GM20000 (cell line): ENCODE results near the gene CYP39A1.

Experiments
- DNase-seq: peaks from one replicate; pipeline ENCODE4 v3.0.0; 2012; ENCODE audit warnings: low spot score
- CTCF ChIP-seq: IDR thresholded peaks from 2 replicates; pipeline ENCODE4 v1.5.1; 2012; ENCODE audit warnings: mild to moderate bottlenecking, control low read depth; ENCODE audit errors: extremely low read depth, missing control alignments

The CYP39A1 gene

GRCh38 chr6:46688117-46688965 lies 35.7 kb upstream of the CYP39A1 start:
- no peak for TF ChIP-seq CTCF
- no peak for DNase-seq

DNA sequence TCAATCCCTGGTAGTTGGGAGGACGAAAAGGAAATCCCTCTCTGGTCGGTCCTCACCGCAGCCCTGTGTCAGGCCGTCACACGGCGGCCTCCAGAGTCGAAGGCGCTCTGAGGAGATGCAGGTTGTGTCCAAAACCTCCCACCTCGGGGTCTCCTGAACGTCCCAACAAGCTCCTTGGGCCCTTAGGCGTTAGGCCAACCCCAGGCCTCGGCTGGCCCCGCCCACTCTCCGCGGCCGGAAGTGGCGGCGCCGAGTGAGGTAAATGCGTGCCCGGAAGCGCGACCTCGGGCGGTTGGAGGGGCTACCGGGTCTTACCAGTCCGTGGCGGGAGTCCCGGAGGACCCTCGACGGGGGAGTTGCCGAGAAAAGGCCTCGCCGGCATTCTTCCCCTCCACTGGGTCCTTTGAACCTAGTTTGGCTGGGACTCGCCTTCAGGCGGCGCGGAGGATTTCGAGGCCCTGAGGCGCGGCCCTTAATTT lies 35.0 kb upstream of the CYP39A1 start, which contains the start of gene TDRD6:
Gene TDRD6 (plus strand): TSS at position 267 of the 479 bp plus-strand sequence. CDS start 244 bp downstream, outside the sequence.
- no peak for DNase-seq
- TF ChIP-seq CTCF: no peak

- TF ChIP-seq CTCF: no peak
- DNase-seq: no peak
Measured at GRCh38 chr6:46684771-46685170, 32.2 kb upstream of the CYP39A1 start.

DNA sequence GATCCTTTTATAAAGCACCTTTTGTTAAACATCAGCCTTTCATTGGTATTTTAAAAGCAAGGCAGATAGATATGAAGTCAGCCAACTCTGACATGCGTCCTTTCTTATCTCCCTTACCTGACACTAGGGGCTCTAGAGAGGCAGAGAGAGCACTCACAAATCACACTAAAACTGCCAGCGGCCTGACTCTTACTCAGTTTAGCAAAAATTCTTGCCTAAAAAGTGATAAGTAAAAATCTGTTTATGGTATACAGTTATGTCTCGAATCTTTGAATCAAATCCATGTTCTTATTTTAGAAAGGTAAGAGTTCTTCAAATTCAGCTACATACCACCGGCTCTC lies 24.7 kb upstream of the CYP39A1 start:
- DNase-seq: no peak
- no peak for TF ChIP-seq CTCF

GRCh38 chr6:46676604-46677313 lies 24.1 kb upstream of the CYP39A1 start:
- TF ChIP-seq CTCF: no peak
- no peak for DNase-seq

GRCh38 chr6:46674410-46674809 lies 21.8 kb upstream of the CYP39A1 start:
- TF ChIP-seq CTCF: no peak
- DNase-seq: no peak

DNA sequence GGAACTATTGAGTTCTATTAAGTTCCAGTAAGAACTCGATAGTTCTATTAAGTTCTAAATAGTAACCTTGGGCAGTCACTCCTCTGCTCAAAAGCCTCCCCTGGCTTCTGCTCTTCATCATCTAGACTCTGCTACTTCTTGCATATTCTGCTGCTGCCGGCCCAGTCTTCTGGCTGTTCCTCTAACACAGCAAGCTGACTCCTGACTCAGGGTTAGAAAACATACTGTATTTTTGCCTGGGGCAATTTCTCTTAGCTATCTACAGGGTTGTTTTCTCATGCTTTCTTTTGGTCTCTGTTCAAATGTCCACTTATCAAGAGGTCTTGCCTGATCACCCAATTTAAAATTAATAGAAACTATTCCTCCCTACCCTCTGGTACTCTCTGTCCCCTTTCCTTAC lies 14.8 kb upstream of the CYP39A1 start:
- no peak for TF ChIP-seq CTCF
- no peak for DNase-seq
